Endothelial cell of umbilical vein (primary cell): ENCODE data around the gene COL28A1. TPM values are rescaled to one million over a fixed set of nuclear protein-coding genes. Genes with fewer than 3 reads are reported as not detected.

Experiments
- BruUV-seq: library from RNA; stranded (reverse); fragments of 400-500 nt; replicated peaks from 2 replicates; lab custom pipeline; 2021; lab: Mats Ljungman, UMichigan
- CTCF ChIA-PET: fragments of 300-600, 350-600 bp; sonication (Branson Sonifier 250); formaldehyde crosslinking; loops from one replicate; lab custom pipeline; 2021; ENCODE audit warnings: antibody characterized with exemption, inconsistent platforms; lab: Charles Lee
- POLR2A ChIA-PET: fragments of 300-600, 350-600 bp; sonication (Branson Sonifier 250); formaldehyde crosslinking; loops from one replicate; lab custom pipeline; 2021; ENCODE audit warnings: antibody characterized with exemption, inconsistent platforms; lab: Charles Lee
- DNase-seq: peaks from one replicate; pipeline ENCODE4 v3.0.0-alpha.2; 2011; ENCODE audit warnings: low read depth, low spot score
- FAIRE-seq: peaks from 2 replicates; lab custom pipeline; 2011; peaks lifted over from hg19 to GRCh38; lab: Jason Lieb, UNC
- H2AFZ ChIP-seq: 2 replicates; pipeline ENCODE4 v1.6.0; 2012; ENCODE audit warnings: low read depth, low read length, control low read depth, inconsistent platforms
- H3K27ac ChIP-seq: 2 replicates; pipeline ENCODE4 v1.5.1; 2011; ENCODE audit warnings: low read depth, mild to moderate bottlenecking, control low read depth, low read length, moderate library complexity; ENCODE audit not compliant: insufficient read depth
- H3K27me3 ChIP-seq, 2 experiments: 2 replicates each; pipeline versions ENCODE4 v1.6.0 to v1.6.1; 2011; ENCODE audit warnings: low read length in 2 of 2, mixed read lengths in 1 of 2; ENCODE audit not compliant: control insufficient read depth in 2 of 2, insufficient read depth in 2 of 2
- H3K36me3 ChIP-seq, 2 experiments: 2 replicates in 1 of 2; 3 replicates in 1 of 2; pipeline ENCODE4 v1.5.1; 2011; ENCODE audit warnings: low read length in 2 of 2, mild to moderate bottlenecking in 1 of 2, moderate library complexity in 1 of 2; ENCODE audit not compliant: control insufficient read depth in 2 of 2, insufficient read depth in 2 of 2; ENCODE audit errors: extremely low read depth in 1 of 2
- H3K4me1 ChIP-seq: 3 replicates; pipeline ENCODE4 v1.5.1; 2011; ENCODE audit warnings: mild to moderate bottlenecking, low read length; ENCODE audit not compliant: control insufficient read depth, insufficient read depth; ENCODE audit errors: extremely low read depth
- H3K4me2 ChIP-seq: 2 replicates; pipeline ENCODE4 v1.6.1; 2011; ENCODE audit warnings: low read length, control low read depth, mixed read lengths; ENCODE audit not compliant: insufficient read depth
- H3K4me3 ChIP-seq, 3 experiments: fragments of 200-600 bp in 1 of 3; sonication (generic), shearing (Covaris generic) in 1 of 3; replicated peaks in 1 of 3; 2 replicates each; pipeline ENCODE4 v1.5.1; 2011 to 2016; ENCODE audit warnings: control low read depth in 3 of 3, low read length in 3 of 3, mild to moderate bottlenecking in 2 of 3, inconsistent platforms in 1 of 3, low read depth in 1 of 3, moderate library complexity in 1 of 3; ENCODE audit not compliant: insufficient read depth in 1 of 3
- H3K79me2 ChIP-seq: 2 replicates; pipeline ENCODE4 v1.6.0; 2012; ENCODE audit warnings: low read length, inconsistent platforms; ENCODE audit not compliant: control insufficient read depth, insufficient read depth
- H3K9ac ChIP-seq: replicated peaks from 2 replicates; pipeline ENCODE3; 2011; ENCODE audit warnings: low read length, control low read depth; ENCODE audit not compliant: insufficient read depth; ENCODE audit errors: extremely low read depth
- H3K9me1 ChIP-seq: replicated peaks from 3 replicates; pipeline ENCODE4 v1.6.0; 2011; ENCODE audit warnings: mild to moderate bottlenecking, low read length; ENCODE audit not compliant: control insufficient read depth, insufficient read depth; ENCODE audit errors: extremely low read depth
- H3K9me3 ChIP-seq: replicated peaks from 2 replicates; pipeline ENCODE4 v1.5.1; 2012; ENCODE audit warnings: low read length, inconsistent platforms; ENCODE audit not compliant: control insufficient read depth, insufficient read depth
- H4K20me1 ChIP-seq: replicated peaks from 2 replicates; pipeline ENCODE3; 2011; ENCODE audit warnings: mild to moderate bottlenecking, low read length; ENCODE audit not compliant: control insufficient read depth, insufficient read depth; ENCODE audit errors: extremely low read depth
- CTCF ChIP-seq, 2 donors: IDR thresholded peaks; 1 replicate in 1 of 2; 2 replicates in 1 of 2; pipeline ENCODE4 v1.5.1; 2011; ENCODE audit warnings: low read length in 2 of 2, mild to moderate bottlenecking in 2 of 2, moderate library complexity in 2 of 2, control low read depth in 1 of 2, inconsistent platforms in 1 of 2, low read depth in 1 of 2; ENCODE audit not compliant: insufficient read depth in 1 of 2; ENCODE audit errors: extremely low read depth in 1 of 2
- EZH2 ChIP-seq: IDR thresholded peaks from 2 replicates; pipeline ENCODE4 v1.6.1; 2012; ENCODE audit warnings: borderline replicate concordance, low read depth, mild to moderate bottlenecking, moderate library complexity, low read length, inconsistent platforms; ENCODE audit not compliant: severe bottlenecking
- FOS ChIP-seq: IDR thresholded peaks from 2 replicates; pipeline ENCODE4 v1.6.1; 2011; ENCODE audit warnings: mild to moderate bottlenecking, low read length, moderate library complexity, borderline replicate concordance; ENCODE audit not compliant: insufficient read depth
- GATA2 ChIP-seq: IDR thresholded peaks from 2 replicates; pipeline ENCODE4 v1.7.0; 2011; ENCODE audit warnings: low read depth, mild to moderate bottlenecking, moderate library complexity, mixed read lengths, low read length; ENCODE audit not compliant: insufficient read length, insufficient read depth
- JUN ChIP-seq: IDR thresholded peaks from 2 replicates; pipeline ENCODE4 v1.6.1; 2011; ENCODE audit warnings: borderline replicate concordance, low read depth; ENCODE audit not compliant: insufficient read length, insufficient read depth
- MAX ChIP-seq: IDR thresholded peaks from 2 replicates; pipeline ENCODE4 v1.6.1; 2011; ENCODE audit not compliant: insufficient read depth, insufficient read length
- MYC ChIP-seq: IDR thresholded peaks from one replicate; pipeline ENCODE4 v1.6.1; 2011; ENCODE audit warnings: mild to moderate bottlenecking, low read depth, low read length
- POLR2A ChIP-seq: IDR thresholded peaks from 2 replicates; pipeline ENCODE4 v1.6.1; 2012; ENCODE audit warnings: low read depth, mild to moderate bottlenecking, control low read depth, low read length
- POLR2AphosphoS5 ChIP-seq: IDR thresholded peaks from 2 replicates; pipeline ENCODE4 v1.6.1; 2012; ENCODE audit warnings: low read depth, mild to moderate bottlenecking, control low read depth, low read length, moderate library complexity; ENCODE audit not compliant: insufficient read depth
- dilution Hi-C: fragments of 300-500 bp; cut with MboI; formaldehyde crosslinking; loops from one replicate; pipeline ENCODE4 v1.15.0; 2019; ENCODE audit warnings: low sequenced_read_pairs; ENCODE audit not compliant: extremely low pct_ligation_motif_present
- intact Hi-C: fragments of 100-400 bp; cut with micrococcal nuclease; formaldehyde crosslinking; loops from one replicate; pipeline ENCODE4 v1.10.0; 2022
- polyA plus RNA-seq, 4 experiments: library from polyadenylated mRNA; depleted of rRNA in 3 of 4; stranded (reverse) in 3 of 4; unstranded in 1 of 4; fragments of >200 nt; gene quantifications; 2 replicates each; pipeline versions ENCODE4 v1.2.1 to v1.2.3, GENCODE V29; 2011 to 2012; ENCODE audit warnings: missing spikeins in 1 of 4
- total RNA-seq: library from RNA; stranded (reverse); gene quantifications from 2 replicates; pipeline ENCODE4 v1.2.3, GENCODE V29; 2021

The COL28A1 gene
- total and polyA plus RNA-seq, 2 donors (not counting 3 experiments of a cell fraction or from before 2014, with no cell fraction given) = not detected

- H3K9me1 ChIP-seq = no peaks in the 10 kb centered on the region
- DNase-seq (no peak), FAIRE-seq (no peak)
- dilution Hi-C loops (no loop called here), intact Hi-C loops (no loop called here)
- H2AFZ ChIP-seq = no peak overlapping the region
- no peaks in the 10 kb centered on the region for H3K27me3 ChIP-seq
- H3K4me2 ChIP-seq = no peak overlapping the region
- H4K20me1 ChIP-seq = no peaks in the 10 kb centered on the region
- H3K9ac ChIP-seq = no peak overlapping the region
- no peak overlapping the region for H3K4me3 ChIP-seq
- H3K36me3 ChIP-seq = no peaks in the 10 kb centered on the region
- H3K9me3 ChIP-seq = no peaks in the 10 kb centered on the region
- TF ChIP-seq POLR2AphosphoS5 (no peak), GATA2 (no peak), EZH2 (no peak), MAX (no peak), FOS (no peak), CTCF (IDR thresholded peaks at IDR 0.05; ENCODE audit: extremely low read depth in 1 of 2, insufficient read depth in 1 of 2, low read depth in 1 of 2, low read length in 2 of 2) (no peak), MYC (no peak), JUN (no peak), POLR2A (no peak)
- no peak overlapping the region for H3K27ac ChIP-seq
- CTCF ChIA-PET = no interaction called here
- no peaks in the 10 kb centered on the region for H3K4me1 ChIP-seq
- POLR2A ChIA-PET = no interaction called here
- BruUV-seq = no TSS peak
- no peaks in the 10 kb centered on the region for H3K79me2 ChIP-seq
Measured at GRCh38 chr7:7312323-7312722, 223.3 kb downstream of the COL28A1 start.
